ENCODE results near the gene COL5A1.

The COL5A1 gene

GRCh38 chr9:134795446-134795845 is 153.8 kb downstream of the COL5A1 start:
- DNase-seq = no peak

- no peak for DNase-seq
Measured at GRCh38 chr9:134796882-134797281, 155.3 kb downstream of the COL5A1 start.

- DNase-seq = no peak
Measured at GRCh38 chr9:134800791-134801339, 159.3 kb downstream of the COL5A1 start.

- no peak for DNase-seq
Measured at GRCh38 chr9:134802216-134802795, 160.7 kb downstream of the COL5A1 start.

- no peak for DNase-seq
Measured at GRCh38 chr9:134804871-134805270, 163.3 kb downstream of the COL5A1 start.

- no peak for DNase-seq
Measured at GRCh38 chr9:134807716-134808446, 166.3 kb downstream of the COL5A1 start.

GRCh38 chr9:134808447-134808792 is 166.8 kb downstream of the COL5A1 start:
- DNase-seq = no peak

- no peak for DNase-seq
Measured at GRCh38 chr9:134809292-134809691, 167.7 kb downstream of the COL5A1 start.

GRCh38 chr9:134809826-134810225 is 168.2 kb downstream of the COL5A1 start:
- DNase-seq = no peak

- no peak for DNase-seq
Measured at GRCh38 chr9:134811079-134811672, 169.6 kb downstream of the COL5A1 start.

GRCh38 chr9:134811673-134812342 is 170.2 kb downstream of the COL5A1 start:
- DNase-seq = no peak

GRCh38 chr9:134812343-134812673 is 170.7 kb downstream of the COL5A1 start:
- no peak for DNase-seq

- DNase-seq = no peak
Measured at GRCh38 chr9:134813841-134814240, 172.2 kb downstream of the COL5A1 start.

GRCh38 chr9:134814598-134815215 is 173.1 kb downstream of the COL5A1 start:
- DNase-seq = no peak

- DNase-seq = no peak
Measured at GRCh38 chr9:134815435-134816214, 174.0 kb downstream of the COL5A1 start.

GRCh38 chr9:134816264-134816663 is 174.7 kb downstream of the COL5A1 start:
- DNase-seq = no peak

- DNase-seq = no peak
Measured at GRCh38 chr9:134818000-134818568, 176.5 kb downstream of the COL5A1 start.

GRCh38 chr9:134818591-134818990 is 177.0 kb downstream of the COL5A1 start:
- DNase-seq = no peak

GRCh38 chr9:134820901-134821300 is 179.3 kb downstream of the COL5A1 start:
- no peak for DNase-seq

- no peak for DNase-seq
Measured at GRCh38 chr9:134822541-134822940, 180.9 kb downstream of the COL5A1 start.

GRCh38 chr9:134823623-134824022 is 182.0 kb downstream of the COL5A1 start:
- DNase-seq = no peak

- no peak for DNase-seq
Measured at GRCh38 chr9:134824583-134824982, 183.0 kb downstream of the COL5A1 start.

Measured in MV-4-11 (cell line).